ENCODE measurements around the gene DUSP22.

DNA sequence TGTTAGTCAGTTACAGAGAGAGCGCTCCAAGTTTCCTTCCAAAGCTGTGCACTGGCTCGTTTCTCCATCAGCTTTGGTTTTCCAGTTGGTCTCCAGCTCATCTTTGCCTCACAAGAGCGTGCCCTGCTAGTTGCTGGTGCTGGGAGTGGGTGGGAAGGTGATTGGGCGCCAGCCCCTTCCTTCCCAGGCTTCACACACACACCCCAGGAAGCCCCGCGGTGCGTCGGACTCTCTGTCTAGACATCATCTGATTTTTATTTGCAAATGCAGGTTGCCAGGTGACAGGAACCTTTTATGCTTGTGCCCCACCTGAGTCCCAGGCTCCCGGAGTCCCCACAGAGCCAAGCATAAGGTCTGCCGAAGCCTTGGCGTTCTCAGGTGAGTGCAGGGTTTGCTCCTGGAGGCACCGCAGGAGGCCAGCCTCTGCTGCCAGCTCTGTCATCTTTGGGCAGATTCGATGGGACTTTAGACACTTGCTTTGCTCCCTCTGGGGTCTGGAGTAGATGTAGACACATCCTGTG is 106.3 kb downstream of the DUSP22 start:
- TF ChIP-seq HDAC6 (IDR thresholded peaks at IDR 0.05; ENCODE audit: low read depth, low read length), result no peak
- no peak for TF ChIP-seq CTCF (IDR thresholded peaks at IDR 0.05; ENCODE audit: control extremely low read depth in 1 of 3, insufficient read depth in 1 of 3, low read depth in 1 of 3, low read length in 3 of 3)
- TF ChIP-seq ATF3 (IDR thresholded peaks at IDR 0.05; ENCODE audit: insufficient read depth, low read depth, low read length), result no peak
